GM20000 (cell line): ENCODE measurements around the gene C22orf39.

Source experiments
- DNase-seq: peaks from one replicate; pipeline ENCODE4 v3.0.0; 2012; ENCODE audit warnings: low spot score
- CTCF ChIP-seq: IDR thresholded peaks from 2 replicates; pipeline ENCODE4 v1.5.1; 2012; ENCODE audit warnings: mild to moderate bottlenecking, control low read depth; ENCODE audit errors: extremely low read depth, missing control alignments

The C22orf39 gene, protein sequence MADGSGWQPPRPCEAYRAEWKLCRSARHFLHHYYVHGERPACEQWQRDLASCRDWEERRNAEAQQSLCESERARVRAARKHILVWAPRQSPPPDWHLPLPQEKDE

GRCh38 chr22:19447330-19448075, at the start of gene C22orf39:
C22orf39 (minus strand) TSS chr22:19447711; CDS start chr22:19447688, 23 bp downstream.
- TF ChIP-seq CTCF: no peak
- DNase-seq: peak; percentile 99

- TF ChIP-seq CTCF: no peak
- no peak for DNase-seq
These were observed 49.7 kb upstream of the C22orf39 start for GRCh38 chr22:19497245-19497644.

GRCh38 chr22:19496324-19496630, 48.8 kb upstream of the C22orf39 start:
- TF ChIP-seq CTCF: no peak

GRCh38 chr22:19495562-19496323, 48.2 kb upstream of the C22orf39 start:
- DNase-seq: no peak
- TF ChIP-seq CTCF: no peak

More at GRCh38 chr22:19496324-19496630, 48.8 kb upstream of the C22orf39 start:
- no peak for DNase-seq

DNA sequence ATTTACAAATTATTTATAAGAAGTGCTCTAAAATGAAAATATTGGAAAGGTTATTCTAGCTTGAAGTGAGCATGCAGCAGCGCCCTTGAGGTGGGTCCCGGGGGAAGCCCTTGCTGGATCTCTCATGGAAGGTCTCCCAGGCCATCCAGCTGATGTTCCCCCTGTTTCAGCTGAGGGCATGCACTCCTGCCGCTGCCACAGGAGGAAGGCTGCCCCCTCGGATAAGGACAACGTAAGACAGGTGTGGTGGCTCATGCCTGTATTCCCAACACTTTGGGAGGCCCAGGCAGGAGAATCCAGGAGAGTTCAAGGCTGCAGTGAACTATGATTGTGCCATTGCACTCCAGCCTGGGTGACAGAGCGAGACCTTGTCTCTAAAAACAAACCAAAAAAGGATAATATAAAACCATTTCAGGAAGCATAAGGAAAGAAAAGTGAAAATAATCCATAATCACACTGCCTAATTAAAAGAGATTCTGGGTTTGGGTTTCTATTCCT, 47.2 kb upstream of the C22orf39 start:
- TF ChIP-seq CTCF: no peak
- DNase-seq: no peak

GRCh38 chr22:19494001-19494560, 46.6 kb upstream of the C22orf39 start:
- TF ChIP-seq CTCF: no peak
- no peak for DNase-seq
